Panc1 (cell line): ENCODE data around the gene SELE. TPM values are rescaled to one million over a fixed set of nuclear protein-coding genes. Genes with fewer than 3 reads are reported as not detected.

Experiments used
- ATAC-seq: fragments of 200-7000 bp; cut with Tn5 transposase; 2 replicates; pipeline ENCODE4 v1.9.1; 2020; ENCODE audit warnings: mild to moderate bottlenecking, moderate library complexity
- BruUV-seq: library from RNA; stranded (reverse); fragments of 400-500 nt; replicated peaks from 2 replicates; lab custom pipeline; 2021; lab: Mats Ljungman, UMichigan
- CTCF ChIA-PET: fragments of 300-600 bp; sonication (Branson Sonifier 250); formaldehyde crosslinking; loops from one replicate; lab custom pipeline; 2022; ENCODE audit warnings: antibody characterized with exemption; lab: Charles Lee
- POLR2A ChIA-PET: fragments of 300-600 bp; sonication (Branson Sonifier 250); formaldehyde crosslinking; loops from one replicate; lab custom pipeline; 2022; ENCODE audit warnings: antibody characterized with exemption; lab: Charles Lee
- DNase-seq: peaks from one replicate; pipeline ENCODE4 v3.0.0-alpha.2; 2010; ENCODE audit warnings: low read depth, low spot score
- H3K27ac ChIP-seq: 2 replicates; pipeline ENCODE4 v1.5.1; 2011; ENCODE audit warnings: mild to moderate bottlenecking, low read length, inconsistent platforms
- H3K27me3 ChIP-seq: fragments of 200-500 bp; sonication (Bioruptor generic); 2 replicates; pipeline ENCODE4 v1.6.0; 2014; ENCODE audit warnings: low read length, inconsistent platforms; ENCODE audit not compliant: control insufficient read depth, insufficient read depth
- H3K36me3 ChIP-seq: fragments of 200-500 bp; sonication (Bioruptor generic); 2 replicates; pipeline ENCODE4 v1.5.1; 2014; ENCODE audit warnings: inconsistent platforms, mild to moderate bottlenecking, low read length, moderate library complexity; ENCODE audit not compliant: control insufficient read depth, insufficient read depth
- H3K4me1 ChIP-seq: 2 replicates; pipeline ENCODE4 v1.5.1; 2011; ENCODE audit warnings: inconsistent platforms, mild to moderate bottlenecking, low read length, moderate library complexity; ENCODE audit not compliant: control insufficient read depth, insufficient read depth
- H3K4me3 ChIP-seq, 2 experiments: 2 replicates each; pipeline ENCODE4 v1.5.1; 2011 to 2012; ENCODE audit warnings: low read depth in 2 of 2, low read length in 2 of 2, mild to moderate bottlenecking in 2 of 2, inconsistent platforms in 1 of 2, moderate library complexity in 1 of 2
- H3K9me3 ChIP-seq: fragments of 200-500 bp; sonication (Bioruptor generic); 2 replicates; pipeline ENCODE4 v1.5.1; 2014; ENCODE audit warnings: low read depth, mild to moderate bottlenecking, inconsistent platforms, low read length, moderate library complexity; ENCODE audit not compliant: control insufficient read depth, insufficient read depth
- CTCF ChIP-seq: fragments of 450-650 bp; IDR thresholded peaks from 2 replicates; pipeline ENCODE4 v1.5.1; 2017; ENCODE audit warnings: mild to moderate bottlenecking
- POLR2AphosphoS5 ChIP-seq: IDR thresholded peaks from 2 replicates; pipeline ENCODE4 v1.6.1; 2012; ENCODE audit warnings: mild to moderate bottlenecking, low read depth, low read length, moderate library complexity
- REST ChIP-seq, 2 experiments: IDR thresholded peaks; 2 replicates each; pipeline ENCODE4 v1.6.1; 2011 to 2012; ENCODE audit warnings: low read depth in 2 of 2, control low read depth in 1 of 2, low read length in 1 of 2, mild to moderate bottlenecking in 1 of 2, moderate library complexity in 1 of 2; ENCODE audit not compliant: insufficient read depth in 1 of 2
- SIN3A ChIP-seq: IDR thresholded peaks from 2 replicates; pipeline ENCODE4 v1.6.1; 2012; ENCODE audit warnings: low read depth, mild to moderate bottlenecking, low read length, moderate library complexity, borderline replicate concordance; ENCODE audit not compliant: insufficient read depth
- TCF7L2 ChIP-seq: IDR thresholded peaks from 2 replicates; pipeline ENCODE4 v1.6.1; 2011; ENCODE audit warnings: mild to moderate bottlenecking, low read depth, low read length, inconsistent platforms
- in situ Hi-C: cut with HindIII; loops from 2 replicates; pipeline ENCODE4 v1.10.0; 2016; ENCODE audit warnings: low sequenced_read_pairs, low pct_unique_long_range_greater_than_20kb
- intact Hi-C: fragments of 100-400 bp; cut with micrococcal nuclease; formaldehyde crosslinking; loops from one replicate; pipeline ENCODE4 v1.10.0; 2022; ENCODE audit not compliant: unreplicated experiment
- total RNA-seq: library from RNA; stranded (reverse); gene quantifications from one replicate; pipeline ENCODE4 v1.2.1, GENCODE V29; 2021; ENCODE audit not compliant: unreplicated experiment

SELE gene
- total RNA-seq, 1 experiment from 2014 or later: not detected

GRCh38 chr1:169708647-169709046 lies 25.2 kb downstream of the SELE start:
- DNase-seq (no peak), ATAC-seq (no peak)
- Histone ChIP-seq H3K9me3 (no peaks in the 10 kb centered on the region), H3K36me3 (no peaks in the 10 kb centered on the region), H3K27me3 (peaks cover 11% of the 10 kb centered on the region), H3K4me3 (no peak overlapping the region), H3K4me1 (no peaks in the 10 kb centered on the region), H3K27ac (no peak overlapping the region)
- intact Hi-C loops: no loop called here
- ChIA-PET CTCF (no interaction called here), POLR2A (no interaction called here)
- TF ChIP-seq SIN3A (no peak), POLR2AphosphoS5 (no peak), REST (IDR thresholded peaks at IDR 0.05; ENCODE audit: insufficient read depth in 1 of 2, low read depth in 2 of 2, low read length in 1 of 2) (no peak), TCF7L2 (no peak), CTCF (no peak)
- in situ Hi-C loops: no loop called here
- no TSS peak for BruUV-seq

GRCh38 chr1:169707912-169708604 lies 25.8 kb downstream of the SELE start:
- no peaks in the 10 kb centered on the region for H3K36me3 ChIP-seq
- H3K4me1 ChIP-seq: no peaks in the 10 kb centered on the region
- ATAC-seq (no peak), DNase-seq (no peak)
- intact Hi-C loops: no loop called here
- BruUV-seq: no TSS peak
- ChIA-PET CTCF (no interaction called here), POLR2A (no interaction called here)
- H3K27me3 ChIP-seq: peaks cover 11% of the 10 kb centered on the region
- H3K9me3 ChIP-seq: no peaks in the 10 kb centered on the region
- H3K4me3 ChIP-seq: no peak overlapping the region
- in situ Hi-C loops: no loop called here
- TF ChIP-seq POLR2AphosphoS5 (no peak), CTCF (no peak), SIN3A (no peak), REST (IDR thresholded peaks at IDR 0.05; ENCODE audit: insufficient read depth in 1 of 2, low read depth in 2 of 2, low read length in 1 of 2) (no peak), TCF7L2 (no peak)
- H3K27ac ChIP-seq: no peak overlapping the region
